ENCODE results near the gene MYOCD.

Gene MYOCD

GRCh38 chr17:12622726-12623125 is 43.0 kb upstream of the MYOCD start:
- TF ChIP-seq CTCF (IDR thresholded peaks at IDR 0.05) = no peak

GRCh38 chr17:12623220-12623848 is 42.4 kb upstream of the MYOCD start:
- no peak for TF ChIP-seq CTCF (IDR thresholded peaks at IDR 0.05)
- peak overlapping the region; percentile 3 to 33 for H3K27ac ChIP-seq
- no peak for DNase-seq (ENCODE audit: low spot score)
- H3K4me3 ChIP-seq = no peak overlapping the region

More at GRCh38 chr17:12622726-12623125, 43.0 kb upstream of the MYOCD start:
- Histone ChIP-seq H3K4me3 (peak overlapping the region; percentile 31), H3K27ac (peak overlapping the region; percentile 3 to 33)
- DNase-seq (ENCODE audit: low spot score) = no peak

GRCh38 chr17:12624211-12624610 is 41.5 kb upstream of the MYOCD start:
- TF ChIP-seq CTCF (IDR thresholded peaks at IDR 0.05) = no peak
- Histone ChIP-seq H3K4me3 (no peak overlapping the region), H3K27ac (peak overlapping the region in 1 of 2 donors; percentile 38)
- DNase-seq (ENCODE audit: low spot score) = no peak

GRCh38 chr17:12625092-12625491 is 40.6 kb upstream of the MYOCD start:
- Histone ChIP-seq H3K27ac (peak overlapping the region; percentile 38 to 93), H3K4me3 (no peak overlapping the region)
- DNase-seq (ENCODE audit: low spot score) = no peak
- no peak for TF ChIP-seq CTCF (IDR thresholded peaks at IDR 0.05)

- TF ChIP-seq CTCF (IDR thresholded peaks at IDR 0.05) = no peak
- DNase-seq (ENCODE audit: low spot score) = peak; percentile 91
- Histone ChIP-seq H3K4me3 (peak overlapping the region; percentile 51), H3K27ac (peak overlapping the region; percentile 89 to 93)
These were observed 38.5 kb upstream of the MYOCD start for GRCh38 chr17:12627177-12627629.

- Histone ChIP-seq H3K4me3 (peak overlapping the region; percentile 13), H3K27ac (peak overlapping the region; percentile 89 to 93)
- no peak for TF ChIP-seq CTCF (IDR thresholded peaks at IDR 0.05)
- no peak for DNase-seq (ENCODE audit: low spot score)
These were observed 37.8 kb upstream of the MYOCD start for GRCh38 chr17:12627781-12628451.

GRCh38 chr17:12631076-12631475 is 34.6 kb upstream of the MYOCD start:
- Histone ChIP-seq H3K4me3 (peak overlapping the region; percentile 11), H3K27ac (peak overlapping the region; percentile 83 to 89)
- DNase-seq (ENCODE audit: low spot score) = no peak
- no peak for TF ChIP-seq CTCF (IDR thresholded peaks at IDR 0.05)
